A673 (cell line): Measurements from ENCODE around the gene ZNF66. TPM values are rescaled to one million over a fixed set of nuclear protein-coding genes. Genes with fewer than 3 reads are reported as not detected.

Source experiments
- BruUV-seq: library from RNA; stranded (reverse); fragments of 400-500 nt; replicated peaks from 2 replicates; lab custom pipeline; 2021; lab: Mats Ljungman, UMichigan
- CTCF ChIA-PET: fragments of 300-600 bp; sonication (Branson Sonifier 250); formaldehyde crosslinking; loops from one replicate; lab custom pipeline; 2022; ENCODE audit warnings: antibody characterized with exemption; lab: Charles Lee
- POLR2A ChIA-PET: fragments of 300-600 bp; sonication (Branson Sonifier 250); formaldehyde crosslinking; loops from one replicate; lab custom pipeline; 2022; ENCODE audit warnings: antibody characterized with exemption; ENCODE audit not compliant: low non-redundant PET; lab: Charles Lee
- DNase-seq: peaks from one replicate; pipeline ENCODE4 v3.0.0-alpha.2; 2015; ENCODE audit warnings: low spot score
- H3K27ac ChIP-seq: fragments of 200-600 bp; sonication (generic); 2 replicates; pipeline ENCODE4 v1.5.1; 2016; ENCODE audit warnings: mixed run types, low read depth, mild to moderate bottlenecking, mixed read lengths, antibody characterized with exemption, low read length; ENCODE audit not compliant: poor library complexity, severe bottlenecking
- H3K27me3 ChIP-seq: fragments of 200-600 bp; sonication (generic); replicated peaks from 2 replicates; pipeline ENCODE4 v1.6.1; 2017; ENCODE audit warnings: mixed run types, low read depth, mild to moderate bottlenecking, mixed read lengths, antibody characterized with exemption, low read length; ENCODE audit not compliant: insufficient read depth, poor library complexity
- H3K36me3 ChIP-seq: fragments of 200-600 bp; sonication (generic); 2 replicates; pipeline ENCODE4 v1.6.1; 2016; ENCODE audit warnings: mixed run types, mild to moderate bottlenecking, mixed read lengths, antibody characterized with exemption, low read length; ENCODE audit not compliant: insufficient read depth, poor library complexity, severe bottlenecking
- H3K4me1 ChIP-seq: fragments of 200-600 bp; sonication (generic); 2 replicates; pipeline ENCODE4 v1.6.1; 2017; ENCODE audit warnings: mixed run types, mild to moderate bottlenecking, mixed read lengths, antibody characterized with exemption, low read length; ENCODE audit not compliant: insufficient read depth, poor library complexity, severe bottlenecking
- H3K4me3 ChIP-seq: fragments of 200-600 bp; sonication (generic); 2 replicates; pipeline ENCODE4 v1.5.1; 2016; ENCODE audit warnings: low read depth, mixed run types, mild to moderate bottlenecking, mixed read lengths, low read length; ENCODE audit not compliant: poor library complexity, severe bottlenecking
- H3K9me3 ChIP-seq: fragments of 200-600 bp; sonication (generic); 2 replicates; pipeline ENCODE4 v1.6.1; 2016; ENCODE audit warnings: mixed run types, low read depth, mild to moderate bottlenecking, mixed read lengths, antibody characterized with exemption, low read length; ENCODE audit not compliant: poor library complexity, severe bottlenecking
- EZH2 ChIP-seq: fragments of 200-600 bp; sonication (generic); IDR thresholded peaks from 2 replicates; pipeline ENCODE4 v1.6.1; 2017; ENCODE audit warnings: borderline replicate concordance, low read depth, mild to moderate bottlenecking, mixed read lengths, antibody characterized with exemption, low read length; ENCODE audit not compliant: poor library complexity, severe bottlenecking
- intact Hi-C: fragments of 100-400 bp; cut with micrococcal nuclease; formaldehyde crosslinking; loops from one replicate; pipeline ENCODE4 v1.10.0; 2022; ENCODE audit not compliant: unreplicated experiment
- total RNA-seq: library from RNA; stranded (reverse); gene quantifications from 2 replicates; pipeline ENCODE4 v1.2.3, GENCODE V29; 2021
- TF ChIP-seq, protein P1 (sequence below): fragments of 300-800, 200-600 bp; sonication (generic); conservative IDR thresholded peaks from 2 replicates; pipeline ENCODE4 v1.5.1; 2017; ENCODE audit warnings: low read depth, mild to moderate bottlenecking, antibody characterized with exemption, low read length, moderate library complexity, mixed read lengths

Gene ZNF66
- total RNA-seq, 1 experiment from 2014 or later: 4.7 TPM

DNA sequence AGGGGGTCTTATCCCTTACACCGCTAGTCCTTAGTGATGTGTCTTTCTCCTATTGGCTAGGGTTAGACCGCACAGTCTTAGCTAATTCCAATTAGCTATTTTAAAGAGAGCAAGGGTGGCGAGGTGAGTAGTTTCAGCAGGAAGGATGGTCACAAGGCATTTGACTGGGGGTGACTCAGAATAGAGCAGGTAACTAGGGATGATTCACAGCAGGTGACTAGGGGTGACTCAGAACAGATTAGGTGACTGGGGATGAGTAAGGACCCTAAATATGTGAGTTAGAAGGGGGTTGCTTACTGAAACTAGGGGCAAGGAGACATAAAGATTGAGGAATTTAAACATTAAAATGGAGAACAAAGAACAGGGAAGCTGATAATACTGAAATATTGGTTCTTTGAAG lies 64.3 kb downstream of the ZNF66 start:
- BruUV-seq: no TSS peak
- ChIA-PET POLR2A (no interaction called here), CTCF (no interaction called here)
- Histone ChIP-seq H3K27me3 (no peaks in the 10 kb centered on the region), H3K27ac (no peak overlapping the region), H3K4me1 (no peaks in the 10 kb centered on the region), H3K9me3 (peaks cover 32% of the 10 kb centered on the region), H3K4me3 (no peak overlapping the region), H3K36me3 (no peaks in the 10 kb centered on the region)
- DNase-seq: no peak
- TF ChIP-seq, protein P1, sequence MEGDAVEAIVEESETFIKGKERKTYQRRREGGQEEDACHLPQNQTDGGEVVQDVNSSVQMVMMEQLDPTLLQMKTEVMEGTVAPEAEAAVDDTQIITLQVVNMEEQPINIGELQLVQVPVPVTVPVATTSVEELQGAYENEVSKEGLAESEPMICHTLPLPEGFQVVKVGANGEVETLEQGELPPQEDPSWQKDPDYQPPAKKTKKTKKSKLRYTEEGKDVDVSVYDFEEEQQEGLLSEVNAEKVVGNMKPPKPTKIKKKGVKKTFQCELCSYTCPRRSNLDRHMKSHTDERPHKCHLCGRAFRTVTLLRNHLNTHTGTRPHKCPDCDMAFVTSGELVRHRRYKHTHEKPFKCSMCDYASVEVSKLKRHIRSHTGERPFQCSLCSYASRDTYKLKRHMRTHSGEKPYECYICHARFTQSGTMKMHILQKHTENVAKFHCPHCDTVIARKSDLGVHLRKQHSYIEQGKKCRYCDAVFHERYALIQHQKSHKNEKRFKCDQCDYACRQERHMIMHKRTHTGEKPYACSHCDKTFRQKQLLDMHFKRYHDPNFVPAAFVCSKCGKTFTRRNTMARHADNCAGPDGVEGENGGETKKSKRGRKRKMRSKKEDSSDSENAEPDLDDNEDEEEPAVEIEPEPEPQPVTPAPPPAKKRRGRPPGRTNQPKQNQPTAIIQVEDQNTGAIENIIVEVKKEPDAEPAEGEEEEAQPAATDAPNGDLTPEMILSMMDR: no peak
- no peak for TF ChIP-seq EZH2
- intact Hi-C loops: no loop called here

Other genes starting within 250 kb of the ZNF66 start
- 2.0 and 2.7 TPM in 2 replicates for gene ZNF737, start 210.5 kb upstream of the ZNF66 start, total RNA-seq
- gene ZNF626, start 114.7 kb upstream of the ZNF66 start, total RNA-seq: 1.4 and 2.2 TPM in 2 replicates
- 1.4 and 1.9 TPM in 2 replicates for gene ZNF85, start 146.9 kb downstream of the ZNF66 start, total RNA-seq
- 11.3 and 12.4 TPM in 2 replicates for gene ZNF430, start 244.4 kb downstream of the ZNF66 start, total RNA-seq